Urinary bladder (tissue), 4 donors: ENCODE data around the gene SOX13. TPM values are rescaled to one million over a fixed set of nuclear protein-coding genes. Genes with fewer than 3 reads are reported as not detected.
A peak's percentile ranks its signal among the peaks of the same experiment; 100 is the strongest.
"Not testable (repeated sequence)": the region's sequence is repeated elsewhere in the genome, so short reads cannot be mapped to it uniquely, and the experiment has no call there.

ENCODE experiments used
- DNase-seq: peaks from one replicate; pipeline ENCODE4 v3.0.0-alpha.2; 2015; ENCODE audit errors: extremely low spot score
- H3K27ac ChIP-seq: one replicate; pipeline ENCODE4 v1.5.1; 2013; ENCODE audit warnings: low read depth, mild to moderate bottlenecking, moderate library complexity
- H3K36me3 ChIP-seq: one replicate; pipeline ENCODE4 v1.6.1; 2013; ENCODE audit warnings: mild to moderate bottlenecking, moderate library complexity; ENCODE audit not compliant: insufficient read depth
- H3K4me1 ChIP-seq: one replicate; pipeline ENCODE4 v1.6.1; 2013; ENCODE audit warnings: mild to moderate bottlenecking, moderate library complexity; ENCODE audit not compliant: insufficient read depth
- H3K4me3 ChIP-seq: one replicate; pipeline ENCODE4 v1.5.1; 2013; ENCODE audit warnings: low read depth, low read length
- WGBS: extraction: QIAGEN DNeasy Blood & Tissue Kit; methylation state at CpG from one replicate; pipeline ENCODE4 v1.1.7; 2013; 5-methylcytosine and 5-hydroxymethylcytosine counted together
- polyA plus RNA-seq: library from polyadenylated mRNA; stranded (reverse); fragments of 200-250 nt; gene quantifications from one replicate; pipeline ENCODE4 v1.2.3, GENCODE V29; 2013
- total RNA-seq: library from RNA; depleted of rRNA; stranded (reverse); fragments of >200 nt; gene quantifications from one replicate; pipeline ENCODE4 v1.2.3, GENCODE V29; 2014
- donor health status: healthy with polysubstance abuse.
- donor health status: healthy.

SOX13 gene
- total and polyA plus RNA-seq, 2 donors: 12.8 to 41.9 TPM

GRCh38 chr1:204044448-204044847, 28.5 kb upstream of the SOX13 start:
- no peak overlapping the region for H3K27ac ChIP-seq
- H3K4me3 ChIP-seq: no peak overlapping the region
- DNase-seq: no peak
- H3K36me3 ChIP-seq: no peaks in the 10 kb centered on the region
- no peaks in the 10 kb centered on the region for H3K4me1 ChIP-seq
- WGBS: 55% methylated on average over 1 of the region's 1 CpG

- H3K4me1 ChIP-seq: no peaks in the 10 kb centered on the region
- H3K36me3 ChIP-seq: no peaks in the 10 kb centered on the region
- H3K4me3 ChIP-seq: no peak overlapping the region
- WGBS: 75% methylated on average over 8 of the region's 8 CpGs
- no peak overlapping the region for H3K27ac ChIP-seq
- no peak for DNase-seq
Observed at GRCh38 chr1:204045430-204045829, 27.5 kb upstream of the SOX13 start.

- no peaks in the 10 kb centered on the region for H3K4me1 ChIP-seq
- H3K4me3 ChIP-seq: no peak overlapping the region
- no peaks in the 10 kb centered on the region for H3K36me3 ChIP-seq
- DNase-seq: no peak
- 82% methylated on average over 5 of the region's 5 CpGs for WGBS
- H3K27ac ChIP-seq: no peak overlapping the region
Observed at GRCh38 chr1:204046346-204046745, 26.6 kb upstream of the SOX13 start.

- not testable (repeated sequence) for H3K36me3 ChIP-seq, H3K4me1 ChIP-seq, H3K4me3 ChIP-seq, DNase-seq, H3K27ac ChIP-seq
- WGBS: 95% methylated on average over 3 of the region's 3 CpGs
Observed at GRCh38 chr1:204048796-204049195, 24.1 kb upstream of the SOX13 start.

GRCh38 chr1:204051258-204051657, 21.7 kb upstream of the SOX13 start:
- 70% methylated on average over 5 of the region's 5 CpGs for WGBS
- no peak for DNase-seq
- no peak overlapping the region for H3K27ac ChIP-seq

GRCh38 chr1:204051718-204052117, 21.2 kb upstream of the SOX13 start:
- no peaks in the 10 kb centered on the region for H3K36me3 ChIP-seq

More at GRCh38 chr1:204051258-204051657, 21.7 kb upstream of the SOX13 start:
- no peak overlapping the region for H3K4me3 ChIP-seq
- H3K4me1 ChIP-seq: no peaks in the 10 kb centered on the region
- H3K36me3 ChIP-seq: no peaks in the 10 kb centered on the region

GRCh38 chr1:204053893-204054292, 19.0 kb upstream of the SOX13 start:
- Histone ChIP-seq H3K36me3 (no peaks in the 10 kb centered on the region), H3K27ac (no peak overlapping the region), H3K4me1 (no peaks in the 10 kb centered on the region), H3K4me3 (no peak overlapping the region)
- WGBS: 78% methylated on average over 2 of the region's 2 CpGs
- DNase-seq: no peak

More at GRCh38 chr1:204051718-204052117, 21.2 kb upstream of the SOX13 start:
- no peak for DNase-seq
- Histone ChIP-seq H3K4me3 (no peak overlapping the region), H3K4me1 (no peaks in the 10 kb centered on the region), H3K27ac (no peak overlapping the region)

DNA sequence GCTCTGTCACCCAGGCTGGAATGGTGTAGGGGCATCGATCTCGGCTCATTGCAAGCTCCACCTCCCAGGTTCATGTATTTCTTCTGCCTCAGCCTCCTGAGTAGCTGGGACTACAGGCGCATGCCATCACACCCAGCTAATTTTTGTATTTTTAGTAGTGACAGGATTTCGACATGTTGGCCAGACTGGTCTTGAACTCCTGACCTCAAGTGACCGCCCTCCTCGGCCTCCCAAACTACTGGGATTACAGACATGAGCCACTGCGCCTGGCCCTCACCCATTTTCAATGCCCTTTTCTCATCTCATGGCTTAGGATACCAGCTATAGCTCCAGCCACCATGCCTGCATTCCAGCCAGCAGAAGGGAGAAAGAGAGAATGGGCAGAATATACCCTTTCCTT, 12.9 kb upstream of the SOX13 start:
- Histone ChIP-seq H3K27ac (no peak overlapping the region), H3K4me3 (no peak overlapping the region), H3K4me1 (no peaks in the 10 kb centered on the region), H3K36me3 (no peaks in the 10 kb centered on the region)
- DNase-seq: no peak
- 89% methylated on average over 7 of the region's 7 CpGs for WGBS

DNA sequence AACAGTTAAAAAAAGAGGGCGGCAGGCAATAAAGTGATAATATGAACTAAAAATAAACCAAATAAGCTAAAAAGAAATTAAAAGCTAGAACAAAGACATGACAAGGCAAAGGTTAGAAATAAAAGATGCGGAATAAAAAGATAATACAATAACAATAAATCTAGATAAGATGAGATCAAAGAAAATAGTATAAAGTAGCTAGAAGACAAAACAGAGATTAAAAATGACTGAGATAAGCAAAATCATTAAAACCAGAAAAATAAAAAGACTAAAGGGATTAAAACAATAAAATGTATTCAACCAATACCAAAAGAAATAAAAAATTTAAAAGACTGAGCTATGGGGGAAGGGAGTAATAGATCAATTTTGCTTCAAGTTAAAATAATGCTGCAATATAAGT, 10.8 kb upstream of the SOX13 start:
- no peaks in the 10 kb centered on the region for H3K4me1 ChIP-seq
- no peak for DNase-seq
- H3K36me3 ChIP-seq: no peaks in the 10 kb centered on the region
- 92% methylated on average over 2 of the region's 2 CpGs for WGBS
- H3K27ac ChIP-seq: no peak overlapping the region
- H3K4me3 ChIP-seq: no peak overlapping the region

DNA sequence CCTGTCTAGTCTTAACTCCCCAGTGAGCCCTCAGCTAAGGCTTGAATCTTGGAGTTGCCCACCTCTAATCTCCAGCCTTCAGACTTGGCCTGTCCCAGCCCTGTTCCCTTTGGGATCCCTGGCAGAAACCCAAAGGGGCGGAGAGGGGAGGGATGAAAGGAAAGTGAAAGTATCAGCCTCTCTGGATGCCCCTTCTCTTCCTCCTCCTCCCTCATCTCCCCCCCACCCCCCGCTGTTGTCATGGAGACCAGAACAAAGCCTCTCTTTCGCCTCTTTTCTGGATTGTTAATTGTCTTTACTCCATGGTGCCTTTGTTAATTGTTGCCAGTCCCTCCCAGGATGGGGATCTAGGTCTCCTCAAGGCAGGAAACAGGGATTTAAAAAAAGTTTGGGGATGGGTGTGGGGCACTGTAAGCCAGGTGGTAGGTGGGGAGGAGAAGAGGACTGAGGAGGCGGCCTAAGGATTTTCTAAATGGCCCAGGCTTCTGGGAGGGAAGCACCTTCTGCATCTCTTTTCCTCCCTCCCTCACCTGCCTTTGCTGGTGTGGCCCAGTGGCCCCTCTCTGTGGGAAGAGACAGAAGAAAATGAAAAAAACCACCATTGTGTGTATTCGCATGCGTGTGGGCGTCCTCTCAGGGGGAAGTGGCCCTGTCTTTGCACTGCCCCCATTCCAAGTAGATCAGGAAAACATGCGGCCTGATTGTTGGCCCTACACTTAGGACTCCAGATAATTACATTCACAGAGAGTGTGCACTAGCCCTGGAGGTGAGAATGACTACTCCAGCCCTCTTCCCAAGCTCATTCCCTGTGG, 7.5 kb upstream of the SOX13 start:
- Histone ChIP-seq H3K4me1 (no peaks in the 10 kb centered on the region), H3K36me3 (no peaks in the 10 kb centered on the region), H3K4me3 (no peak overlapping the region), H3K27ac (no peak overlapping the region)
- WGBS: 66% methylated on average over 8 of the region's 8 CpGs
- DNase-seq: no peak

- no peak for DNase-seq
- H3K36me3 ChIP-seq: no peaks in the 10 kb centered on the region
- 89% methylated on average over 7 of the region's 7 CpGs for whole genome bisulfite sequencing
- no peak overlapping the region for H3K27ac ChIP-seq
- H3K4me3 ChIP-seq: no peak overlapping the region
- H3K4me1 ChIP-seq: no peaks in the 10 kb centered on the region
Observed at GRCh38 chr1:204065986-204066300, 7.0 kb upstream of the SOX13 start.

DNA sequence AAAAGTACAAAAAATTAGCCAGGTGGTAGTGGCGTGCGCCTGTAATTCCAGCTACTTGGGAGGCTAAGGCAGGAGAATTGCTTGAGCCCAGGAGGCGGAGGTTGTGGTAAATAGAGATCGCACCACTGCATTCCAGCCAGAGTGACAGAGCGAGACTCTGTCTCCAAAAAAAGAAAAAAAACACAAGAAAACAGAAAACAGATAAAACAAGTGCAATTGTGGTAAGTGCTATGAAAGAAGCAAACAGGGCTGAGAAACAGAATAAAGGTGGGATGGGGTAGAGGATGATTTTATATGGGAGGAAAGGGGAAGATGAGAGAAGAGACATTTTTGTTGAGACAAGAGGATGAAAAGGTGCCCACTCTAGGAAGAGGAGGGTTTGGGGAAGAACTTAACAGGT, 5.0 kb upstream of the SOX13 start:
- WGBS: 90% methylated on average over 5 of the region's 5 CpGs
- no peaks in the 10 kb centered on the region for H3K4me1 ChIP-seq
- DNase-seq: no peak
- no peak overlapping the region for H3K4me3 ChIP-seq
- no peaks in the 10 kb centered on the region for H3K36me3 ChIP-seq
- no peak overlapping the region for H3K27ac ChIP-seq

DNA sequence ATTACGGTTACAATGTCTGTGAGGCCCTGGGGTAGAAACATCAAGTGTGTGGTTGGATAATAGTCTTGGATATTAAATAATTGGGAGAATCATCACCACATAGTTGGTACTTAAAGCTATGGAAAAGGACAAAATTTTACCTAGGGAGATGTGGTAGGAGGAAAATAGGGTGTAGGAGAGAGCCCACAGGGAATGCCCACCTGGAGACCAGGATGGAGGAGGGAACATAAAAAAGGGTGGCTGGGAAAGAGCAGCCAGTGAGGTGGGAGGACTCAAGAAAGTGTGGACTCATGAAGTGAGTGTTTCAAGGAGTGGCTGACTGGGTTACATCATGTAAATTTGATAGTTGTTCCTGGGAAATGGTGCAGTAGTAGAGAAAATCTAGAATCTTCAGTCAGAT, 3.0 kb upstream of the SOX13 start:
- Histone ChIP-seq H3K27ac (no peak overlapping the region), H3K4me1 (no peaks in the 10 kb centered on the region), H3K4me3 (no peak overlapping the region), H3K36me3 (no peaks in the 10 kb centered on the region)
- no peak for DNase-seq
- 92% methylated on average over 1 of the region's 1 CpG for WGBS

- Histone ChIP-seq H3K36me3 (no peaks in the 10 kb centered on the region), H3K4me3 (no peak overlapping the region), H3K4me1 (no peaks in the 10 kb centered on the region), H3K27ac (no peak overlapping the region)
- 98% methylated on average over 6 of the region's 6 CpGs for WGBS
- DNase-seq: no peak
Observed at GRCh38 chr1:204070895-204071294, 2.0 kb upstream of the SOX13 start.

- Histone ChIP-seq H3K36me3 (no peaks in the 10 kb centered on the region), H3K4me1 (no peaks in the 10 kb centered on the region)
- WGBS: under 1% methylated on average over 39 of the region's 39 CpGs
Observed at GRCh38 chr1:204073837-204074273, 940 bp downstream of the SOX13 start.

More at GRCh38 chr1:204073837-204074273, 940 bp downstream of the SOX13 start:
- Histone ChIP-seq H3K4me3 (peak overlapping the region; percentile 84), H3K27ac (peak overlapping the region; percentile 79)
- DNase-seq: no peak
